ENCODE results near the gene DENND1A. TPM values are rescaled to one million over a fixed set of nuclear protein-coding genes. Genes with fewer than 3 reads are reported as not detected.

DENND1A gene
- total RNA-seq, 2 donors from 2014 or later: 16.2 to 17.7 TPM

GRCh38 chr9:123583646-123584045, 346.3 kb downstream of the DENND1A start:
- intact Hi-C loops (cut with DNase I): no loop called here
- DNase-seq (no peak), ATAC-seq (no peak)

- DNase-seq (no peak), ATAC-seq (no peak)
- intact Hi-C loops (cut with DNase I): no loop called here
Observed at GRCh38 chr9:123571240-123571639, 358.7 kb downstream of the DENND1A start.

GRCh38 chr9:123568691-123569688, 360.9 kb downstream of the DENND1A start:
- intact Hi-C loops (cut with DNase I): no loop called here
- ATAC-seq: peak; percentile 57 to 78
- no peak for DNase-seq

- intact Hi-C loops (cut with DNase I): no loop called here
Observed at GRCh38 chr9:123567013-123567412, 362.9 kb downstream of the DENND1A start.

GRCh38 chr9:123564652-123565051, 365.3 kb downstream of the DENND1A start:
- intact Hi-C loops (cut with DNase I): no loop called here
- ATAC-seq (no peak), DNase-seq (no peak)

More at GRCh38 chr9:123567013-123567412, 362.9 kb downstream of the DENND1A start:
- ATAC-seq: no peak
- DNase-seq: no peak

GRCh38 chr9:123562844-123563346, 367.0 kb downstream of the DENND1A start:
- no peak for DNase-seq
- intact Hi-C loops (cut with DNase I): no loop called here
- ATAC-seq: peak in 1 of 2 donors; percentile 42

GRCh38 chr9:123561046-123561445, 368.9 kb downstream of the DENND1A start:
- intact Hi-C loops (cut with DNase I): no loop called here
- DNase-seq (no peak), ATAC-seq (no peak)

- intact Hi-C loops (cut with DNase I): loop anchor here in 1 of 2 donors (10.0 kb wide), 1 partner anchor 468 kb away; no protein-coding TSS in a partner anchor
- DNase-seq: no peak
- no peak for ATAC-seq
Observed at GRCh38 chr9:123556464-123557435, 373.2 kb downstream of the DENND1A start.

- intact Hi-C loops (cut with DNase I): loop anchor here in 1 of 2 donors (10.0 kb wide), 1 partner anchor 469 kb away; no protein-coding TSS in a partner anchor
- DNase-seq: no peak
Observed at GRCh38 chr9:123555646-123556045, 374.3 kb downstream of the DENND1A start.

GRCh38 chr9:123552530-123552929, 377.4 kb downstream of the DENND1A start:
- intact Hi-C loops (cut with DNase I): loop anchor here in 1 of 2 donors (10.0 kb wide), 1 partner anchor 472 kb away; no protein-coding TSS in a partner anchor

More at GRCh38 chr9:123555646-123556045, 374.3 kb downstream of the DENND1A start:
- peak; percentile 38 to 93 for ATAC-seq

GRCh38 chr9:123551734-123552133, 378.2 kb downstream of the DENND1A start:
- ATAC-seq: no peak
- no peak for DNase-seq
- intact Hi-C loops (cut with DNase I): loop anchor here in 1 of 2 donors (10.0 kb wide), 1 partner anchor 473 kb away; no protein-coding TSS in a partner anchor

More at GRCh38 chr9:123552530-123552929, 377.4 kb downstream of the DENND1A start:
- ATAC-seq (no peak), DNase-seq (no peak)

GRCh38 chr9:123550797-123551196, 379.1 kb downstream of the DENND1A start:
- DNase-seq (no peak), ATAC-seq (no peak)
- intact Hi-C loops (cut with DNase I): loop anchor here in 1 of 2 donors (10.0 kb wide), 1 partner anchor 474 kb away; no protein-coding TSS in a partner anchor

GRCh38 chr9:123550012-123550411, 379.9 kb downstream of the DENND1A start:
- intact Hi-C loops (cut with DNase I): loop anchor here in 1 of 2 donors (10.0 kb wide), 1 partner anchor 475 kb away; no protein-coding TSS in a partner anchor
- no peak for ATAC-seq
- no peak for DNase-seq

- DNase-seq (no peak), ATAC-seq (peak; percentile 30 to 51)
- intact Hi-C loops (cut with DNase I): no loop called here
Observed at GRCh38 chr9:123548741-123549545, 381.0 kb downstream of the DENND1A start.

GRCh38 chr9:123544007-123544827, 385.7 kb downstream of the DENND1A start:
- intact Hi-C loops (cut with DNase I): loop anchor here (2.0 to 5.0 kb wide), 2 partner anchors 497 to 498 kb away; no protein-coding TSS in a partner anchor
- no peak for DNase-seq

GRCh38 chr9:123543492-123543891, 386.4 kb downstream of the DENND1A start:
- DNase-seq: no peak
- ATAC-seq: peak in 1 of 2 donors; percentile 21
- intact Hi-C loops (cut with DNase I): loop anchor here in 1 of 2 donors (5.0 kb wide), 1 partner anchor 499 kb away; no protein-coding TSS in a partner anchor

More at GRCh38 chr9:123544007-123544827, 385.7 kb downstream of the DENND1A start:
- ATAC-seq: peak in 1 of 2 donors; percentile 52

Measured in left cardiac atrium (tissue), 4 donors.